ENCODE measurements around the gene B4GALNT1. TPM values are rescaled to one million over a fixed set of nuclear protein-coding genes. Genes with fewer than 3 reads are reported as not detected.

The B4GALNT1 gene
- polyA plus RNA-seq, 3 donors = not detected

GRCh38 chr12:57640175-57641042 is 7.4 kb upstream of the B4GALNT1 start:
- 78% methylated on average over 5 of the region's 7 CpGs for WGBS (ENCODE audit: insufficient coverage)
- H2AFZ ChIP-seq (ENCODE audit: insufficient read depth, low read depth, low read length, poor library complexity, severe bottlenecking) = no peak overlapping the region
- Mint-ChIP-seq H3K27me3 (ENCODE audit: low read depth in 3 of 3) (peaks cover 26 to 33% (median 29%) of the 10 kb centered on the region in 3 donors), H3K36me3 (no peaks in the 10 kb centered on the region), H3K9me3 (peaks cover 2 to 18% (median 17%) of the 10 kb centered on the region in 7 donors), H3K4me1 (no peaks in the 10 kb centered on the region), H3K4me3 (no peak overlapping the region), H3K27ac (no peak overlapping the region)
- no peak overlapping the region for H3K4me2 ChIP-seq (replicated peaks; ENCODE audit: extremely low read depth, low read length, poor library complexity, severe bottlenecking)
- H3K4me1 ChIP-seq (ENCODE audit: control insufficient read depth in 1 of 2, insufficient read depth in 2 of 2, low read length in 2 of 2) = no peaks in the 10 kb centered on the region
- H4K20me1 ChIP-seq (ENCODE audit: insufficient read depth, low read length) = no peaks in the 10 kb centered on the region
- no peak overlapping the region for H3K9ac ChIP-seq (ENCODE audit: insufficient read depth, low read length, poor library complexity, severe bottlenecking)
- no peak overlapping the region for H3K4me3 ChIP-seq (replicated peaks in 1 of 3; ENCODE audit: low read depth in 2 of 3, low read length in 3 of 3)
- no peak for TF ChIP-seq CTCF (IDR thresholded peaks at IDR 0.05)
- no peak for DNase-seq
- peaks cover 3 to 29% of the 10 kb centered on the region in 2 donors for H3K27me3 ChIP-seq (ENCODE audit: control insufficient read depth in 2 of 2, insufficient read depth in 2 of 2, low read length in 2 of 2)
- H3K27ac ChIP-seq (ENCODE audit: low read depth in 1 of 2, low read length in 2 of 2) = no peak overlapping the region
- H3K79me2 ChIP-seq (ENCODE audit: insufficient read depth, low read length) = no peaks in the 10 kb centered on the region
- peaks cover 7 to 9% of the 10 kb centered on the region in 2 donors for H3K9me3 ChIP-seq (replicated peaks in 1 of 2; ENCODE audit: control insufficient read depth in 1 of 2, insufficient read depth in 1 of 2, low read length in 2 of 2)
- intact Hi-C loops (cut with micrococcal nuclease) = no loop called here
- H3K36me3 ChIP-seq (replicated peaks in 1 of 2; ENCODE audit: control insufficient read depth in 1 of 2, insufficient read depth in 2 of 2, low read length in 2 of 2) = no peaks in the 10 kb centered on the region

GRCh38 chr12:57638096-57638495 is 5.1 kb upstream of the B4GALNT1 start:
- H3K36me3 ChIP-seq (replicated peaks in 1 of 2; ENCODE audit: control insufficient read depth in 1 of 2, insufficient read depth in 2 of 2, low read length in 2 of 2) = no peaks in the 10 kb centered on the region
- intact Hi-C loops (cut with micrococcal nuclease) = no loop called here
- DNase-seq = no peak
- peaks cover 17 to 51% of the 10 kb centered on the region in 2 donors for H3K27me3 ChIP-seq (ENCODE audit: control insufficient read depth in 2 of 2, insufficient read depth in 2 of 2, low read length in 2 of 2)
- H3K27ac Mint-ChIP-seq = no peak overlapping the region
- H3K27me3 Mint-ChIP-seq (ENCODE audit: low read depth in 3 of 3) = peaks cover 37 to 45% (median 42%) of the 10 kb centered on the region in 3 donors
- H3K4me3 ChIP-seq (replicated peaks in 1 of 3; ENCODE audit: low read depth in 2 of 3, low read length in 3 of 3) = no peak overlapping the region
- H3K4me1 ChIP-seq (ENCODE audit: control insufficient read depth in 1 of 2, insufficient read depth in 2 of 2, low read length in 2 of 2) = peaks cover 0 to 5% of the 10 kb centered on the region in 2 donors
- H3K9me3 ChIP-seq (replicated peaks in 1 of 2; ENCODE audit: control insufficient read depth in 1 of 2, insufficient read depth in 1 of 2, low read length in 2 of 2) = no peaks in the 10 kb centered on the region
- H4K20me1 ChIP-seq (ENCODE audit: insufficient read depth, low read length) = no peaks in the 10 kb centered on the region
- no peak overlapping the region for H2AFZ ChIP-seq (ENCODE audit: insufficient read depth, low read depth, low read length, poor library complexity, severe bottlenecking)
- H3K4me3 Mint-ChIP-seq = no peak overlapping the region
- 100% methylated on average over 1 of the region's 3 CpGs for WGBS (ENCODE audit: insufficient coverage)
- no peak overlapping the region for H3K9ac ChIP-seq (ENCODE audit: insufficient read depth, low read length, poor library complexity, severe bottlenecking)
- H3K36me3 Mint-ChIP-seq = no peaks in the 10 kb centered on the region
- H3K9me3 Mint-ChIP-seq = peaks cover 0 to 6% (median under 1%) of the 10 kb centered on the region in 7 donors
- no peak overlapping the region for H3K27ac ChIP-seq (ENCODE audit: low read depth in 1 of 2, low read length in 2 of 2)
- H3K4me1 Mint-ChIP-seq = peaks cover 5% of the 10 kb centered on the region
- no peak for TF ChIP-seq CTCF (IDR thresholded peaks at IDR 0.05)
- H3K79me2 ChIP-seq (ENCODE audit: insufficient read depth, low read length) = no peaks in the 10 kb centered on the region
- H3K4me2 ChIP-seq (replicated peaks; ENCODE audit: extremely low read depth, low read length, poor library complexity, severe bottlenecking) = no peak overlapping the region
